Rectal smooth muscle tissue (tissue), 1 donor: ENCODE measurements around the gene CD7.

Experiments
- H3K27ac ChIP-seq: one replicate; pipeline ENCODE4 v1.7.0; 2013; ENCODE audit warnings: low read depth, low read length, inconsistent platforms
- H3K27me3 ChIP-seq: one replicate; pipeline ENCODE4 v1.7.0; 2013; ENCODE audit warnings: low read length; ENCODE audit not compliant: control insufficient read depth, insufficient read depth
- H3K36me3 ChIP-seq: one replicate; pipeline ENCODE4 v1.7.0; 2013; ENCODE audit warnings: low read length; ENCODE audit not compliant: control insufficient read depth, insufficient read depth
- H3K4me1 ChIP-seq: one replicate; pipeline ENCODE4 v1.7.0; 2013; ENCODE audit warnings: low read length; ENCODE audit not compliant: control insufficient read depth, insufficient read depth
- H3K4me3 ChIP-seq: one replicate; pipeline ENCODE4 v1.7.0; 2013; ENCODE audit warnings: low read length
- H3K9ac ChIP-seq: one replicate; pipeline ENCODE4 v1.7.0; 2013; ENCODE audit warnings: low read length

Gene CD7

GRCh38 chr17:82311971-82312370 is 5.4 kb downstream of the CD7 start:
- no peak overlapping the region for H3K4me3 ChIP-seq
- no peaks in the 10 kb centered on the region for H3K36me3 ChIP-seq
- H3K27ac ChIP-seq = no peak overlapping the region
- H3K27me3 ChIP-seq = peaks cover 18% of the 10 kb centered on the region
- H3K4me1 ChIP-seq = no peaks in the 10 kb centered on the region
- no peak overlapping the region for H3K9ac ChIP-seq

GRCh38 chr17:82310877-82311276 is 6.5 kb downstream of the CD7 start:
- Histone ChIP-seq H3K27me3 (peaks cover 13% of the 10 kb centered on the region), H3K4me1 (no peaks in the 10 kb centered on the region), H3K27ac (no peak overlapping the region), H3K36me3 (no peaks in the 10 kb centered on the region), H3K4me3 (no peak overlapping the region), H3K9ac (no peak overlapping the region)

GRCh38 chr17:82309656-82310570 is 7.5 kb downstream of the CD7 start:
- Histone ChIP-seq H3K27me3 (peaks cover 5% of the 10 kb centered on the region), H3K9ac (no peak overlapping the region), H3K36me3 (no peaks in the 10 kb centered on the region), H3K27ac (no peak overlapping the region), H3K4me1 (no peaks in the 10 kb centered on the region), H3K4me3 (no peak overlapping the region)

- no peak overlapping the region for H3K4me3 ChIP-seq
- H3K36me3 ChIP-seq = no peaks in the 10 kb centered on the region
- peak overlapping the region; percentile 51 for H3K27ac ChIP-seq
- H3K27me3 ChIP-seq = peaks cover 2% of the 10 kb centered on the region
- H3K4me1 ChIP-seq = no peaks in the 10 kb centered on the region
- H3K9ac ChIP-seq = no peak overlapping the region
These were observed 11.6 kb downstream of the CD7 start for GRCh38 chr17:82305727-82306300.

GRCh38 chr17:82304826-82305726 is 12.3 kb downstream of the CD7 start:
- peaks cover under 1% of the 10 kb centered on the region for H3K27me3 ChIP-seq
- H3K9ac ChIP-seq = no peak overlapping the region
- H3K4me3 ChIP-seq = no peak overlapping the region
- no peaks in the 10 kb centered on the region for H3K4me1 ChIP-seq
- no peak overlapping the region for H3K27ac ChIP-seq
- no peaks in the 10 kb centered on the region for H3K36me3 ChIP-seq

- Histone ChIP-seq H3K9ac (no peak overlapping the region), H3K27me3 (no peaks in the 10 kb centered on the region), H3K36me3 (no peaks in the 10 kb centered on the region), H3K4me1 (no peaks in the 10 kb centered on the region), H3K27ac (no peak overlapping the region), H3K4me3 (no peak overlapping the region)
These were observed 13.2 kb downstream of the CD7 start for GRCh38 chr17:82303944-82304808.

- H3K36me3 ChIP-seq = no peaks in the 10 kb centered on the region
- H3K4me3 ChIP-seq = no peak overlapping the region
- H3K27ac ChIP-seq = no peak overlapping the region
- no peaks in the 10 kb centered on the region for H3K27me3 ChIP-seq
- no peak overlapping the region for H3K9ac ChIP-seq
- peaks cover 4% of the 10 kb centered on the region for H3K4me1 ChIP-seq
These were observed 14.1 kb downstream of the CD7 start for GRCh38 chr17:82302991-82303943.

- Histone ChIP-seq H3K27ac (no peak overlapping the region), H3K9ac (no peak overlapping the region), H3K4me1 (peaks cover 5% of the 10 kb centered on the region), H3K4me3 (no peak overlapping the region), H3K36me3 (no peaks in the 10 kb centered on the region), H3K27me3 (no peaks in the 10 kb centered on the region)
These were observed 14.8 kb downstream of the CD7 start for GRCh38 chr17:82302568-82302963.

- H3K4me3 ChIP-seq = no peak overlapping the region
- no peaks in the 10 kb centered on the region for H3K36me3 ChIP-seq
- no peaks in the 10 kb centered on the region for H3K27me3 ChIP-seq
- H3K4me1 ChIP-seq = peaks cover 10% of the 10 kb centered on the region
- no peak overlapping the region for H3K27ac ChIP-seq
- H3K9ac ChIP-seq = no peak overlapping the region
These were observed 15.4 kb downstream of the CD7 start for GRCh38 chr17:82301916-82302567.

- no peaks in the 10 kb centered on the region for H3K27me3 ChIP-seq
- H3K9ac ChIP-seq = no peak overlapping the region
- H3K4me1 ChIP-seq = peaks cover 13% of the 10 kb centered on the region
These were observed 16.0 kb downstream of the CD7 start for GRCh38 chr17:82301300-82301915.

More at GRCh38 chr17:82301300-82301915, 16.0 kb downstream of the CD7 start:
- Histone ChIP-seq H3K27ac (no peak overlapping the region), H3K36me3 (no peaks in the 10 kb centered on the region), H3K4me3 (no peak overlapping the region)
